Middle frontal gyrus (tissue), 1 donor: ENCODE results near the gene NAALAD2.
A peak's percentile ranks its signal among the peaks of the same experiment; 100 is the strongest.
"Not testable (repeated sequence)": the region's sequence is repeated elsewhere in the genome, so short reads cannot be mapped to it uniquely, and the experiment has no call there.

Experiments used
- DNase-seq: peaks from one replicate; pipeline ENCODE4 v3.0.0-alpha.2; 2015; ENCODE audit warnings: low spot score; ENCODE audit errors: extremely low spot score

The NAALAD2 gene

DNA sequence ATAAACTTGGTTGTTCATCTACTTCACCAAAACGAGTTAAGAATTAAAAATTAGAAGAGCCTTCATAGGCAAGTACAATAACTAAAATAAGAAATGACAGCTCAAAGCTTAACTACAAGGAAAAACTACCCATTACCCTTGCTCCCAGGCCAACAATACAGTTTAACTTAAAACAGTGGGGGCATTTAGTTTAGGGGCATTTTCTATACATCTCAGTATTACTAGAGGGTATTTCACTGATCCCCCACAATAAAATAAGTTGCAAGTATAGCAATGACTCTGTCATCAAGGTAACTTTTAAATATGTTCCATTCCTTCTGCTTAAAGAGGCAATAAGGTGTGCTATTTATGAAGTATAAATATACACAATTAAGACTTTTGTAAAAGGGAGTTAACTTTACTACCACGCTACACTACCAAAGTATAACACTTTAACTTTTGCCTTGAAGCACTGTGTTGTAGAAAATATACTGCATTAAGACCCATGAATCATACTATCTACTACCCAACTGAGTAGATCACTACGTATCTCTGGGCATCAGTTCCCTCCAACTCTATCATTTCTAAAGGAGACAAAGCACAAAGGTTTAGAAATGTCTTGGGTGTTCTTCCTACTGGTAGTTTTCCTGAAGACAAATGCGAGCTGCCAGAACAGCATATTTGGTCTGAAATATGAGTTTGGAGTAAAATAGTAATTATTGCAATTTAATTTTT lies 58.6 kb downstream of the NAALAD2 start:
- no peak for DNase-seq

DNA sequence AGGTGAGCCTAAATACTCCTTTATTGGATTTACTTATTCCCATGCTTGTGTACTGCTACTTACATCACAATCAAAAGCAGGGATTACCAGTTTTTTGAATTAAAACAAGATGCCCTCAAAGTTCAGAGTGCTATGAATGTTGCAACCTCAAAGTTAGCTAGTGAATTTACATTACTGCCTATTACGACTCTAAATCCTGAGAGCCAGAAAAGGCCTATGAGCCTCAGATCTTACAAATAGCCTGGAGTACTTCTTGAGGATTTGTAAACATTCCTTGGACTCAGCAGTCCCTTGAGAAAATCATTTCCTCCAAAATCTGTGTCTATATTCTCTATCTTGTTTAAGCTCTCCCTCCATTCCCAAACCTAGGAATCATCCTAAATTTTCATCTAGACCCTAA lies 62.9 kb downstream of the NAALAD2 start:
- no peak for DNase-seq

DNA sequence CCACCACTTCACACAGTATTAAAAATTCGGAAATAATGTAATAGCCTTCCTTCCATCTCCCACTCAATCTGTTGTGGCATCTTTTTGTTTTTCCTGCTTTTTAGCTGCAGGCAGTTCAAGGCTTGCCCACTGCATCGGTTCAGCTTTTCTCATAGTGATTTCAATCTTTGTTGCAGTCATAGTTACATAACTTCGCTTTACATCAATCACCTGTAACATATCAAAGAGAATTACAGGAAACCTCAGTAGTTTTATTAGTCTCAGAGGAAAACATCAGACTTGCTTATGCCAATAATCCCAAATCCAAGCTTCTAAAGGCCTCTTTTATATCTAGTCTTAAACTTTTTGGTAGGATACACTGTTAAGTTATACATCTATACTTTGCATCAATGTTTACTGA lies 67.9 kb downstream of the NAALAD2 start:
- no peak for DNase-seq

DNA sequence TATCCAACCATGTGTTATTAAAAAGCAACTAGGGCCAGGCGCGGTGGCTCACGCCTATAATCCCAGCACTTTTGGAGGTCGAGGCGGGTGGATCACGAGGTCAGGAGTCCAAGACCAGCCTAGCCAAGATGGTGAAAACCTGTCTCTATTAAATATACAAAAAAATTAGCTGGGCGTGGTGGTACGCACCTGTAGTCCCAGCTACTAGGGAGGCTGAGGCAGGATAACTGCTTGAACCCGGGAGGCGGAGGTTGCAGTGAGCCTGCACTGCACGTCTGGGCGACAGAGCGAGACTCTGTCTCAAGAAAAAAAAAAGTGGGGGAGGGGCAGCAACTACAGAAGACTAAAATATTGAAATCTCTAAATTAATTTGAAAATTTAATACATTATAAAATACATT lies 69.9 kb downstream of the NAALAD2 start:
- DNase-seq: no peak

DNA sequence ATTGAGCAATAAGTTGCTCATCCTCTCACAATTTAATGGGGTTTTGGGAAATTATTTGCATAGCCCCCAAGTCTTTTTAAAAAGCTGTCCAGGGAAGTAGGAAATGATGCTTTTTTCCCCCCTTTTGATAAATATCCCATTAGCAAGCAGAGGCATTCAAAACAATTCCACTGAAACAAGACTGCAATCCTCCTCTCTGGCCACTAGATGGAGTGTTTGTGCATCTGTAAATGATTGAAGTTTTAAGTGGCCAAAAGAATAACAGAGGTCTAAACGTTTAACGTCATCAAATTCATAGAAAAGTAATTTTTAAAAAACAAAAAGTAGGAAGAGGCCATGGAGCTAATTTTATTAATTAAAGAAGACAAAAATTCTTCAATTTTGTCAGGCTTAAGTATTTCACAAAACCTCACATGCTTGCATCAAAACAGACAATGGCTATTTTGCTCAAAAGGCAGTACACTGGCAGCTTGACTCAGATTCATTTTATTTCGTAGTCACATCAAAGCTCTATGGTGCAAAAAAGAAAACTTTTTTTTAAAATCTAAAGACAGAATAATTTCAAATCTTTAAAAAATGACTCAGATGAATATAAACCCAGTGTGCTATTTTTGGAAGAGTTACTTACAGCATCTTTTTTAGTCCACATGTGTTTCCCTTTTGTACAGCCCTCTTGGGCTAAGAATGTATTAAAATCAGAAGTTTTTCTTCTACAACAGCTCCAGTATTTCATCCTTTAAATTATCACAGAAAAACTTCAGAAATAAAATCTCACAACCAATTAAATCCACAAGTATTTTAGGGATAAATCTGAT lies 70.6 kb downstream of the NAALAD2 start:
- no peak for DNase-seq

DNA sequence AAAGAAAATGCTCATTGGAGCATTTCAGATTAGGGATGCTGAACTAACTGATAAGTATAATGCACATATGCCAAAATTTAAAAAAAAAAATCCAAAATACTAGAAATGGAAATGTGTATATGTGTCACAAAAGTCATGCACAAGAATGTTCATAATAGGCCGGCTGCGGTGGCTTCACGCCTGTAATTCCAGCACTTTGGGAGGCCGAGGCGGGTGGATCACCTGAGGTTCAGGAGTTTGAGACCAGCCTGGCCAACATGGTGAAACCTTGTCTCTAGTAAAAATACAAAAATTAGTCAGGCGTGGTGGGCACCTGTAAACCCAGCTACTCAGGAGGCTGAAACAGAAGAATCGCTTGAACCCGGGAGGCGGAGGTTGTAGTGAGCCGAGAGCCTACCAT lies 73.5 kb downstream of the NAALAD2 start:
- not testable (repeated sequence) for DNase-seq

DNA sequence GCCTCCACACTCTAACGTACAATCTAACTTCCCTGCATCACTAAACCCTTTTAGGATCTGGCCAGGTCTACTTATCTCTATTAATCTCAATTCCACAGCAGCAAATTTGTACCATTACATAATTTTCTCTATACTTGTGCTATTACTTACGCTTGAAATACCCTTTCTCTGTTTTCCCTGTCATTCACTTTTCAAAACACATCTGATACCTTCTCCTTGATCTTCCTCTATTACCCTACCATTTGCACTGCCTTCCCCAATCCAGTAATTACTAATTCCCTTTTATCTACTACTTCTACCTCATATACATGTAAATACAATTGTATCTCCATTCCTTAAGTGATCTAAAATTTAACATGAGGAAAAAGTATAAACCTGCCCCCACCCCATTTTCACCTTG lies 74.4 kb downstream of the NAALAD2 start:
- DNase-seq: no peak

DNA sequence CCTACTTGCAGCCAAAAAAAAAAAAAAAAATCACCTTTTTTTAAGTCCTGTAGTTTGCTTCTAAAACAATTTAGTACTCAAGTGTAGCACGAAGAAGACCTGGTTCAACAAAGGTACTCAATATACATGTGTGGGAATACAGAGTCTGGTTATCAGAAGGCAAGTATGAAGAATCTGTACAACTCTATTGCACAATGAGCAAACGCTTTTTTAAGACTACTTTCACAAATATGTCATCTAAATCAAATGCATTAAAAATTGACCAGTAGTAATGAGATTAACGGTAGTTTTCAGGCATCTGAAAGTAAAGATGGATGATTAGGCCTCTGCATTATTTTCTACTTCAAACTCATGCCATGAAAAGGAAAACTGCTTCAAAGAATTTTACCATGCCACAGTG lies 78.9 kb downstream of the NAALAD2 start:
- no peak for DNase-seq

DNA sequence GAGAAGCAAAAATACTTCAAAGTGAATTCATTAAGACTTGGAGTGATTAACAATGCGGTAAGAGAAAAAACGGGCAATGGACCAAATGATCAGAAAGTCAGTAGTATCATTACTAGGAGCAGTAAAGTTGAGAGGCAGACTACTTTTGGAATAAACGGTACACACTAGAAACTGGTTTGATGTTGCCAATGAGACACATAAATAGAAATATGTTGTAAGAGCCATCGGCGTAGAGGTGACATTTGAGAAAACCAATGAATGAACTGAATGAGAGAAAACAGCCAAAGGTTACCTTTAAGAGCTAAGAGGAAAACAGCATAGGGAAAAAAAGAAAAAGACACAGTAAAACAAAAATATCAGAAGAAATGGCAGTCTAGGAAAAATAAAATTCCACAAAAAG lies 82.1 kb downstream of the NAALAD2 start:
- DNase-seq: no peak

DNA sequence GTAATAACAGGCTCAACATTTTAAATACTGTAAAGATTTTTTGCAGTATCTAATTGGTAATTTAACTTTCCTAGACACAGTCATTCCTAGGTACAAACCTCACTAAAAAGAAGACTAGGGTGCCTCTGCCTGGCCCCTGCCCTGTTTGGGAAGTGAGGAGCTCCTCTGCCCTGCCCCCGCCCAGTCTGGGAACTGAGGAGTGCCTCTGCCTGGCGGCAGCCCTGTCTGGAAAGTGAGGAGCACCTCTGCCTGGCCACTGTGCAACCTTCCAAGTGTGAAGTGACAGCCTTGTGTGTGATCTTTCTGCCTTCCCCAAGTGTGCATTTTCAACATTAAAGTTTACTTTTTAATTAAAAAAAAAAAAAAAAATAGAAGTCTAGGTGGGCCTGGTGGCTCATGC lies 84.1 kb downstream of the NAALAD2 start:
- no peak for DNase-seq

DNA sequence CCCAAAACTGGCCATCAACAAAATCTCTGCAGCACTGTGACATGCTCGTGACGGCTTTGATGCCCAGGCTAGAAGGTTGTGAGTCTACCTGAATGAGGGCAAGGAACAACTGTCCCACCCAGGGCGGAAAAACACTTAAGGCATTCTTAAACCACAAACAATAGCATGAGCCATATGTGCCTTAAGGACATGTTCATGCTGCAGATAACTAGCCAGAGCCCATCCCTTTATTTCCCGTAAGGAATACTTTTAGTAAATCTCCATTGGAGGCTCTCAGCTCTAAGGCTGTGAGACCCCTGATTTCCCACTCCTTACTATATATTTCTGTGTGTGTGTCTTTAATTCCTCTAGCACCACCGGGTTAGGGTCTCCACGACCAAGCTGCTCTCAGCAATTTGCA lies 85.0 kb downstream of the NAALAD2 start:
- DNase-seq: no peak

DNA sequence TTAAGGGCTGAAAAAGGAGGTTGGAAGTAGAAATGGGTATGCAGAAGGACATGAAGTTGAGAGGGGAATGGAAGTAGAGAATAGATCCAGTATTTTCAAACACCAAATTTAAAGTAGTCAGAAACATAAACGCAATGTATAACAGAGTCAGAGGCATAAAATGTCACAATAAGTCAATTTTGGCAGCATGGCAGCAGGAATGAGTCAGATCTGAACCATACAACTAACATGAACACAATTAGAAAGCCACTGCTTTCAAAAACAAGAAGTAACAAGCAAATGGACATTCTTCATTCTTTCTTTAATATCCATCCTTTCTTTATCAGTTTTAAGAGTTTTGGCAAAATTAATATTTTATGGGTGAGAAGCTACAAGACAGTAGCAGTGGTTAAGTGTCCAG lies 85.9 kb downstream of the NAALAD2 start:
- DNase-seq: no peak

DNA sequence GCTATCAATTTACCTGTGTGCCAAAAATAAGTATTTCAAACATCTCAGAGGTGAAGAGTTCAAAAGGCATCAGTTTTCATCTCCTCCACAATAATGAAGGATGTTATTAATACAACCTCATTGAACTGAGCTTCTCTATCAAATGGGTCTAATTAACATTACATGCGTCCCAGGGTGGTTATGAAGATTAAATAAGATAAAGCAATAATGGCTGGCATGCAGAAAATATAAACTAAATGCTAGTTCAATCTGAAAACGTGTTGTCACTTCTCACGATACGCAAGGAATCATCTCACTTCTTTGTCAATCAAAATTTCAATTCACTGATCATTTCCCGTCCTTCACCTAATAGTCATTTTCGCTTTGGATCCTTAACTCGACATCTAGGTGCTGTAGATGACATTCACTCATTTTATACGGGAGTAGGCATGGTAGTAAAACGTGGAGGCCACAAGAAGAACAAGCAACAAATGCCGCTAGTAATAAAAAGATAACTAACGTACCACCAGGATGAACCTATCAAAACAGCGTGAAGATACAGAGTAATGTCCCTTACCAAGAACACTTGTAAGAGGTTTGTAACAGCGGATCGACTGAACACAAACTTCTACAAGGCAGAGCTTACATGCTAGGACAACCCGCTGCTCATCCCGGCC lies 87.5 kb downstream of the NAALAD2 start:
- no peak for DNase-seq

DNA sequence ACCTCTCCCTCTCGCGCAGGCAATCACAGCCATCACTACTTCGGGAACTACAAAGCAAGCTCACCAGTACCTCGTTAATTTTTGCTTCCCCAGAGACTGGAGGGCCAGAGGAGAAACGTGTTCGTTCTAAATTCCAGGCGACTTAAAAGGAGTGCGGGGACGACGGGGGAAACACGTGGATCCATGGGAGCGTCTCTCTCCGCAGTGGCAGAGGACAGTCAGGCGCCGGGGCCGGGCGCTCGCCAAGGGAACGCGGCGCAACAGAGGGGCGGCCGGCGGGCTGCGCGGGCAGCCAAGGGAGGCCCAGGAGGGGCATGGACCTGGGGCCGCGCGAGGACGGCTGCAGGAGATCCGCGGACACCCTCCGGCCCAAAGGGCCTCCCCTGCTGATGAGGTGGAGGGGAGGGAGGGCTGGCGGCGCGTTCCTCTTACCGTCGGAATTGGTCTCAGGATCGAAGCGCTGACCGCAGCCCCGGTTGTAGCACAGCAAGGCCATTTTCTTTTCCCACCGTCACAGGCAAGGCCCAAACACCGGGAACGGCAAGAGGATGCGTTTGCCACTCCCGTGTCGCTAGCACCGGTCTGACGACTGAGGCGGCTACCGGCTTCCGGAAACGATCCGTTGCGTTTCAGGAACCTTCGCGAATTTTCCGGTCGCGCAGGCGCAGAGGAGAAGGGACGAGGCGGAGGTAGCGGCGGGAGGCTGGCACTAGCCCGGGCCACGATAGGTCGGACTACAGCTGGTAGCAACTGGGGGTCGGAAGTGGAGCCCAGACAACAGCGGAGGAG lies 88.2 kb downstream of the NAALAD2 start, which contains the start of gene CHORDC1:
Gene CHORDC1, minus strand, starts transcription at position 591 of the 789 bp plus-strand sequence. Its CDS starts 95 bp downstream, at position 496.
- DNase-seq: peak; percentile 88

DNA sequence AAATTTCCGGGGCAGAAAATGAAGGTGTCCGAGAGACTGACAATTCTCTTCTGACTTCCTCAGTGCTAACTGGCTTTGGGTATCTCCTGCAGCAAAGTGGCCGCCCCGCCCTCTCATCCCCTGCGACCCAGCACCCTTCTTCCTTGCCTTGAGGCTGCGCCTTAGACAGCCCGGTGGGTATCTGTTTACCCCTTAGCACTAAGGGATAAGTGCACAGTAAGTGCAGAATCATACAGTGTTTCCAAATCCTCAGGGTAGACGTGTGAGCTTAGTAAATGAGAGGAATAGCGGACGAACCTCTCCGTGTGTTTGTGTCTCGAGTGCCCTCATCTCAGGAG lies 88.8 kb downstream of the NAALAD2 start:
- no peak for DNase-seq

DNA sequence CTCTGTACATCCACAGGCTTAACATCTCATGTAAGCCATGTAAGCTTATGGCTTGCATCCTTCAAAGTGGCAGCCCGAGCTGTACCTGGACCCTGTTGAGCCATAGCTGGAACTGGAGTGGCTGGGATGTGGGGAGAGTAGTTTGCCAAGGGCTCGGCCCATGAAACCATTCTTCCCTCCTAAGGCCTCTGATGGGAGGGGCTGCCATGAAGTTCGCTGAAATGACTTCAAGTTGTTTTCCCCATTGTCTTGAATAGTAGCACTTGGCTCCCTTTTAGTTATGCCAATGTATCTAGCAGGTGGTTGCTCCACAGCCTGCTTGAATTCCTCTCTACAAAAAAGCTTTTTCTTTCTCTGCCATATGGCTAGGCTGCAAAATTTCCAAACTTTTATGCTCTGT lies 93.6 kb downstream of the NAALAD2 start:
- no peak for DNase-seq

DNA sequence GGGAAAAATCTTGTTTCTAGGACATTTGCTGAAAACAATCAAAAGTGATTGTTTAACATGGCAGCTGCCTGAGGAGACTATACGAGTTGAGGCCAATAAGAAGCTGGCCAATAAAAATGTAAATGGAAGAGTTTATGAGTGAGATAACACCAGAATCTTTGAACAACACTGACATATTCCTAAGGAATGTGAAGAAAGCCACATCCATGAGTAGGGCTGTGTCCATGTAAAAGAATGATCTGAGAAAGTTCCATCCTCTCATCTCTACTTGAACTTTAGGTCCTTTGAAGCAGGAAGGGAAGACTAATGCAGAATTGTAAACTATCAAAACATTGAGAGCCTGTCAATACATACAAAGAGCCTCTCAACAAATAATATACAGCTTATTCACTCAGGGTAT lies 95.3 kb downstream of the NAALAD2 start:
- no peak for DNase-seq

DNA sequence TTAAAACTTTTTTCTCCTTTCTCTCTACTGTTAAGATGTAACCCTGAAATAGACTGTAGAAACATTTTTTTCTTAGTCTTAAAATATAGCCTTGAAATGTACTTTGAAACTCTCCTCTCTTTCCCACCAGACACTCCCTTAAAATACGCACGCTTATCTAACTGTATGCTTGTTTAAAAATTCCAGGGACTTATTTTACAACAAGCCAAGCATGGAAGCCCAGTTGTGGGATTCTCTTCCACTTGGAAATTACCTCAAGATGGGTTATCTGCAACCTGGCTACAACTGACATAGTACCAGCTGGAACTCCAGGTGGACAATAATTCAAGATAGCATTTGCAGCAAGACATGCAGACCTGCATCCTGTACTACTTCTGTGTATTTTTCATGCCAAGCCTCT lies 100.5 kb downstream of the NAALAD2 start:
- no peak for DNase-seq

DNA sequence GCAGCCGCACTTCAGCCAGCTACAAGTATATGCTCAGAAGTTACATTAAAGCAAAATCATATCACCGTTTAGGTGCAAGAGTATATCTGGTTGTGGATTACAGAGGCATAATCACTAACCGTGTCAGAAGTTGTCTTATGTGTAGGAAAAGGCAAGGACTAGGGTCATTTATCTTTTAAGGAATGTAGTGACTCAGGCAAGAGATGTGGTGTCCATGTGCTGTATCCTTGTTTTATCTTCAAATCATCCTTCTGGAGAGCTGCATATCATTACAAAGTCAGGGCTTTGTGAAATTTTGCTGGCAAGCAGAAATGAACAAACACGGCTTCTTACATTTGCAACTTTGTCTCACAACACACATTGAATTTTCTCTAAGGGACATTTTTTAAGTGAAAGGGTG lies 101.1 kb downstream of the NAALAD2 start:
- no peak for DNase-seq

DNA sequence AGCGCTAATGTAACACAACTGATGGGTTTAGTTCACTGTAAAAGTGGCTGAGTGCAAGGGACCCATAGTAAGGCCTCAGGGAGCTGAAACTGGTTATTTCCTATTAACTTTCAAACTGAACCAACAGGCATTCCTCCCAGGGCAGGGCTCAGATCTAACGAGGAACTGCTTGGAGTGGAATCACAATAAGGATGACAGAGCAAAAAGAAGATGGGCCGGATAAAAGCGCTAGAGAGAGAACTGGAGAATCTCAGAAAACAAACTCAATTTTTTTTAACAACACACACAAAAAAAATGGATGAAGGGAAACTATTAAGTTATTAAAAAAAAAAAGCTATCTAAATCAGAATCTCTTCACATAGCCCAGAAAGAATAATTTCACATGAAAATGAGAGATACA lies 102.5 kb downstream of the NAALAD2 start:
- DNase-seq: no peak

DNA sequence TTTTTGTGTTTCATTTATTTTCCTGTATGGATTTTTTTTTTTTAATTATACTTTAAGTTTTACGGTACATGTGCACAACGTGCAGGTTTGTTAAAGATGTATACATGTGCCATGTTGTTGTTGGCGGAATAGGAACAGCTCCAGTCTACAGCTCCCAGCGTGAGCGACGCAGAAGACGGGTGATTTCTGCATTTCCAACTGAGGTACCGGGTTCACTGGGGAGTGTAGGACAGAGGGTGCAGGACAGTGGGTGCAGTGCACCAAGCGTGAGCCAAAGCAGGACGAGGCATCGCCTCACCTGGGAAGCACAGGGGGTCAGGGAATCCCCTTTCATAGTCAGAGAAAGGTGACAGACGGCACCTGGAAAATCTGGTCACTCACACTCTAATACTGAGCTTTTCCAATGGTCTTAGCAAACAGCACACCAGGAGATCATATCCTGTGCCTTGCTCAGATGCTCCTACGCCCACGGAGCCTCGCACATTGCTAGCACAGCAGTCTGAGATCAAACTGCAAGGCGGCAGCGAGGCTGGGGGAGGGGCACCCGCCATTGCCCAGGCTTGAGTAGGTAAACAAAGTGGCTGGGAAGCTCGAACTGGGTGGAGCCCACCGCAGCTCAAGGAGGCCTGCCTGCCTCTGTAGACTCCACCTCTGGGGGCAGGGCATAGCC lies 105.6 kb downstream of the NAALAD2 start:
- DNase-seq: not testable (repeated sequence)
